ENCODE data around the gene MYLK. TPM values are rescaled to one million over a fixed set of nuclear protein-coding genes. Genes with fewer than 3 reads are reported as not detected.

Gene MYLK
- total RNA-seq, 4 donors from 2014 or later, result 10.7 to 320 (median 42.0) TPM

DNA sequence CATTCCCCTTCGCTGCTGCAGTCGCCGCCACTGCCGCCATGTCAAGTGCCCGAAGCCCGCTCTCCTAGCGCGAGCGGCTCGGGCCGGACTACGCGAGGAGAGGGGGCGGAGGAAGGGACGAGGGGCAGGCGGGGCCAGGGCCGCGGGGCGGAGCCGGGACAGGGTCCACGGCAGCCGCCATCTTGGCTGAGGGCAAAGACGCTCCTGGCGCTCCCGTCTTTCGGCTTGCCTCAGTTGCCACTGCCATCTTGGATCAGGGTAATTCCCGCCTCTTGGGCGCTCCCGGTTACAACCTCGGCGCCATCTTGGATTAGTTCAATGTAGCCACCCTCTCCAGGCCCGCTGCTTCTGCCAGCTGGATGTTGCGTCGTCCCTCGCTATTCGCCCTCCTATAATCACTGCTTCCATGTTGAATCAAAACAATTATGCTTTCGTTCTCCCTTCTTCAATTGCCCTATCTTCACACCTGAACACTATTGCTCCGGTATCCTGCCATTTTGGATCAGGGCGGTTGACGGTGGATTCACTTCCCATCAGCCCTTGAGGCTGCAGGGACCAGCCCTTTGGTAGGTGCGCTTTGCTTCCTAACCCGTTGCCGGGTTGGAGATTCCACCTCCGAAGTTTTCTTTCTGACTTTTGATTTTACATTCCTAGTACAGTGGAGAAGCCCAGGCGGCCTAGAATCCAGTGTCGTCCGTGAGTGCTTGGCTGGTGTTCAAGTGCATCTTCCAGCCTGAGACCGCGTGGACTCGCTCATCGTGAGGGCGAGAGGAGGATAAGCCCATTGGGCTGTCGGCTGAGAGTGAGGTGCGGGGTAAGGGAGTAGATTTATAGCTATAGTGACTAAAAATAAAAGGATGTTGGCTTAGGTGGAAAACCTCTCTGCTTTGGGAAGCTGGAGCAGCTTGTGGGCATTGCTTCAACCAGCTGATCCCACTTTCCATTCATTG is 298.9 kb downstream of the MYLK start, which contains the start of gene HACD2:
HACD2 (minus strand) TSS at position 66 of the 950 bp plus-strand sequence; CDS start at position 40, 26 bp downstream.
- Histone ChIP-seq H3K27ac (peak within 1 kb of the TSS; percentile 93 to 97 (median 96)), H3K9me3 (no peaks in the 10 kb centered on the region), H3K4me1 (peaks cover 0 to 45% (median 17%) of the 10 kb centered on the region in 3 donors), H3K4me3 (peak within 1 kb of the TSS; percentile 89 to 98 (median 93)), H3K36me3 (peaks cover 0 to 17% (median 0%) of the 10 kb centered on the region in 3 donors), H3K27me3 (no peaks in the 10 kb centered on the region)
- peak; percentile 72 for DNase-seq
- 0% methylated on average over 22 to 35 of the region's 54 CpGs for WGBS, 2 donors
- intact Hi-C loops (cut with DNase I), result no loop called here
- peak in 3 of 4 donors; percentile 31 to 86 (median 76) for TF ChIP-seq POLR2A (IDR thresholded peaks at IDR 0.05)
- TF ChIP-seq, protein P1, sequence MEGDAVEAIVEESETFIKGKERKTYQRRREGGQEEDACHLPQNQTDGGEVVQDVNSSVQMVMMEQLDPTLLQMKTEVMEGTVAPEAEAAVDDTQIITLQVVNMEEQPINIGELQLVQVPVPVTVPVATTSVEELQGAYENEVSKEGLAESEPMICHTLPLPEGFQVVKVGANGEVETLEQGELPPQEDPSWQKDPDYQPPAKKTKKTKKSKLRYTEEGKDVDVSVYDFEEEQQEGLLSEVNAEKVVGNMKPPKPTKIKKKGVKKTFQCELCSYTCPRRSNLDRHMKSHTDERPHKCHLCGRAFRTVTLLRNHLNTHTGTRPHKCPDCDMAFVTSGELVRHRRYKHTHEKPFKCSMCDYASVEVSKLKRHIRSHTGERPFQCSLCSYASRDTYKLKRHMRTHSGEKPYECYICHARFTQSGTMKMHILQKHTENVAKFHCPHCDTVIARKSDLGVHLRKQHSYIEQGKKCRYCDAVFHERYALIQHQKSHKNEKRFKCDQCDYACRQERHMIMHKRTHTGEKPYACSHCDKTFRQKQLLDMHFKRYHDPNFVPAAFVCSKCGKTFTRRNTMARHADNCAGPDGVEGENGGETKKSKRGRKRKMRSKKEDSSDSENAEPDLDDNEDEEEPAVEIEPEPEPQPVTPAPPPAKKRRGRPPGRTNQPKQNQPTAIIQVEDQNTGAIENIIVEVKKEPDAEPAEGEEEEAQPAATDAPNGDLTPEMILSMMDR (IDR thresholded peaks at IDR 0.05), result peak in 2 of 6 experiments; percentile 1 to 12

GRCh38 chr3:123584284-123584987 is 299.7 kb downstream of the MYLK start:
- DNase-seq, result no peak
- intact Hi-C loops (cut with DNase I), result no loop called here
- WGBS, 2 donors, result 0 to 1% methylated on average over 10 to 18 of the region's 65 CpGs
- TF ChIP-seq, protein P1 (IDR thresholded peaks at IDR 0.05), result peak in 2 of 6 experiments; percentile 9 to 11
- TF ChIP-seq POLR2A (IDR thresholded peaks at IDR 0.05), result no peak
- Histone ChIP-seq H3K4me3 (peak overlapping the region; percentile 89 to 98 (median 93)), H3K27ac (peak overlapping the region; percentile 93 to 97 (median 96)), H3K27me3 (no peaks in the 10 kb centered on the region), H3K9me3 (no peaks in the 10 kb centered on the region), H3K36me3 (peaks cover 0 to 24% (median 0%) of the 10 kb centered on the region in 3 donors), H3K4me1 (peaks cover 0 to 45% (median 17%) of the 10 kb centered on the region in 3 donors)

GRCh38 chr3:123583561-123583960 is 300.6 kb downstream of the MYLK start:
- intact Hi-C loops (cut with DNase I), result no loop called here
- Histone ChIP-seq H3K4me3 (peak overlapping the region in 2 of 4 donors; percentile 89 to 92), H3K27me3 (no peaks in the 10 kb centered on the region), H3K27ac (peak overlapping the region in 1 of 4 donors; percentile 97), H3K4me1 (peaks cover 0 to 45% (median 17%) of the 10 kb centered on the region in 3 donors), H3K9me3 (no peaks in the 10 kb centered on the region), H3K36me3 (peaks cover 0 to 33% (median 0%) of the 10 kb centered on the region in 3 donors)
- DNase-seq, result no peak
- WGBS, 2 donors, result 29 to 34% methylated on average over 3 of the region's 3 CpGs
- TF ChIP-seq POLR2A (IDR thresholded peaks at IDR 0.05), result no peak
- TF ChIP-seq, protein P1 (IDR thresholded peaks at IDR 0.05), result no peak

GRCh38 chr3:123582315-123582714 is 301.8 kb downstream of the MYLK start:
- no peak for DNase-seq
- Histone ChIP-seq H3K27ac (no peak overlapping the region), H3K36me3 (peaks cover 0 to 45% (median 0%) of the 10 kb centered on the region in 3 donors), H3K4me1 (peaks cover 0 to 41% (median 17%) of the 10 kb centered on the region in 3 donors), H3K9me3 (no peaks in the 10 kb centered on the region), H3K4me3 (no peak overlapping the region), H3K27me3 (no peaks in the 10 kb centered on the region)
- intact Hi-C loops (cut with DNase I), result no loop called here
- 39 to 51% methylated on average over 3 of the region's 3 CpGs for WGBS, 2 donors
- TF ChIP-seq, protein P1 (IDR thresholded peaks at IDR 0.05), result no peak
- TF ChIP-seq POLR2A (IDR thresholded peaks at IDR 0.05), result no peak
